Prostate gland (tissue), 2 donors: ENCODE results near the gene TCIRG1.

Experiments used
- CTCF ChIP-seq, 4 experiments: fragments of 200-600 bp in 2 of 4; fragments of 450-650 bp in 2 of 4; sonication (generic) in 2 of 4; IDR thresholded peaks; 1 replicate in 3 of 4; 2 replicates in 1 of 4; pipeline ENCODE4 v1.5.1; 2016 to 2019; ENCODE audit warnings: antibody characterized with exemption in 4 of 4, mild to moderate bottlenecking in 2 of 4, moderate library complexity in 2 of 4
- POLR2A ChIP-seq: fragments of 450-650 bp; IDR thresholded peaks from one replicate; pipeline ENCODE4 v1.6.1; 2016; ENCODE audit warnings: antibody characterized with exemption, mild to moderate bottlenecking

- TF ChIP-seq CTCF (IDR thresholded peaks at IDR 0.05) (no peak), POLR2A (no peak)
Measured at GRCh38 chr11:68053117-68053516, 14.3 kb downstream of the TCIRG1 start.
